HG02588 (cell line): Measurements from ENCODE around the gene SELP.

ENCODE experiments used
- ATAC-seq: cut with Tn5 transposase; IDR thresholded peaks from one replicate; pipeline ENCODE4 v1.9.1; 2021; ENCODE audit warnings: mild to moderate bottlenecking, moderate library complexity; ENCODE audit not compliant: unreplicated experiment

Gene SELP

DNA sequence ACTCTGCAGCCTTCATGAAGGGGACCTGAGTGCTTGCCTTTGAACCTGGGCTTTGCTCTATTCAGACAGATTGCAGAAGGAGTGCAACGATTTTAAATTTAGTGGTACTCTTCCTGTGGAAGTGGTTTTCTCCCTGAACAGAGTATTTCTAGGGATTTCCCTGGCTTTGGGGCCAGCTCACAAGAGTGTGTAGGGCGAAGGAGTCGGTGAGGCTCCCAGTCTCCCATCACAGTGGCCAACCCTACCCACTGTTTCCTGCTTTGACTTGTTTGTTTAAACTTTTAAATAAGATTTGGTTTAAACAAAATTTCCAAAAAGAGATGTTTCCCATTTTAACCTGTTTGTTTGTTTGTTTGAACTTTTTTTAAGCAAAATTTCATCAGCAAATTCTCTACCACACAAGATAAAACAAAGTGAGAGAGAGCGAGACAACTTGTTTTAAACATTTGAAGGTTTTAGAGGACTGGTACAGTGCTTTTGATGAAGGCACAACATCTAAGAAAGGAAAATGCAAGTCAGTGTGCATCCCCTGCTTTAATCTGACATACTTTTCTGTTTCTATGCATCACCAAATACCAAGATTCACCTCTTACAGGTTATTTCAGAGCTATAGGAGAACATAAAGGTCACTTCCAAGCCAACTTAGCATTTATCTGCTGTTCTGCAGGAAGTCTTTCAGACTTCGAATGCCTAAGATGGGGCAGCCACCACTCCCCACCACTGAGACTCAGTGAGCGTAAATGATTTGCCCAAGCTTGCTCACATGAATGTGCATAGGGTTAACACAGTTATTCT lies 6.6 kb downstream of the SELP start:
- no peak for ATAC-seq

DNA sequence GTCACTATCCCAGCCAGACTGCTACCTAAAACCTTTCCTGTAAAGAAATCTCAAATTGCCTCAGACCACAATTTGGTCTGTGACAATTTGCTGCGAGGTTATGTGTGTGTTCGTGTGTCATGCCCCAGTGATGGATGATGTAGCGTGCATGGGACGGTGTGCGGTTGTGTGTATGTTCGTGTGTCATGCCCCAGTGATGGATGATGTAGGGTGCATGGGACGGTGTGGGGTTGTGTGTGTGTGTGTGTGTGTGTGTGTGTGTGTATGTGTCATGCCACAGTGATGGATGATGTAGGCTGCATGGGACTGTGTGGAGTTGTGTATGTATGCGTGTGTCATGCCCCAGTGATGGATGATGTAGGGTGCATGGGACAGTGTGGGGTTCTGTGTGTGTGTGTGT lies 9.4 kb downstream of the SELP start:
- no peak for ATAC-seq

DNA sequence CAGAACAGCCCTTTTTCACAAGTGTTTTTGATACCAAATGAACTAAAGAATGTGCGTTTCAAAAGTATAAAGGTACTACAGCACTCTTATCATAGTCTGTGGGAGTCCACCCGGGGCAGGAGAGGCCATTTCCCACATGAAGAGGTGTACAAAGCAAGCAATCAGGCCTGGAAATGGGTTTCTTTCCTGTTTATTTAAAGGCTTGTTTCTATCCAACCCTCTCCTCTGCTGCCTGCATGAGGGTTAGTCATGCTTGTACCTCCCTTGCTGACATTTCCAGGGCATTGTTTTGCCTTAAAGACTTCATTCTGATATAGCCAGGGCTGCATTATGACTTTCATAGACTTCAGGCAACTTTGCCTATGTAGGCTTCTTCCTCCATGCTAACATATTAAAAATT lies 11.6 kb downstream of the SELP start:
- ATAC-seq: no peak

DNA sequence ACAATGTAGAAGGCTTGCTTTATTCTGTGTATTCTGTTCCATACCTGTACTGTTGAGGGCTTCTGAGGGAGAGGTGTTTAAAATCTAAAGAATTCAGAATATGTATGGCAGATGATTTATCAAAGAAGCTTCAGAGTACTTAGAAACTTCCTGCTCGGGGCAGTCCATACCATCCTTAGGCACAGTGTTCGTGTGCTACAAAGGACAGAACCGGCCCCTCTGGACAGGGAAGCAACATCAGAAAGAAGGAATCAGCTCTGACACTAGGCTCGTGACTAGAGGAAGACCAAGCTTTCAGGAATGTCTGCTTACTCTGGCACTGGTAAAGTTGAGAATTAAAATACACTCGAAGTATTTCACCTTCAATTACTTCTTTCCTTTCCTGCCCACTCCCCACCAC lies 14.1 kb downstream of the SELP start:
- ATAC-seq: no peak

DNA sequence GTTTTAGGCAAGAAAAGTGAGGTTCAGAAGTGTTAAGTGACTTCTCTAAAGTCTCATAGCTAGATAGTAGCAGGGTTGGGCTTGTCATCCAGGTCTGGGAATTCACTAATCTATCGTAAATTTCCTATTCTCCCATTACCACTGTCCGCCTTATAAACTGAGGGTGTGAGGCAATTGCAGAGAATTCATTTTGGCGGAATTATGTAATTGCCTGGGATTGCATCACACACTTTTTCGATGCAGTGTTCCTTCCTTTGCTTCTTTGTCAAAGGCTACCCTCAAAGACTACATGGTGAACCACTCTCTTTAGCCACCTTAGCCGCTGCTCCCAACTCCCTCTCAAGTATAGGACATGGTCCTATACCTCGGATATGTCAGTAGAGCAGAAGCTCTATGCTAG lies 19.1 kb downstream of the SELP start:
- no peak for ATAC-seq

DNA sequence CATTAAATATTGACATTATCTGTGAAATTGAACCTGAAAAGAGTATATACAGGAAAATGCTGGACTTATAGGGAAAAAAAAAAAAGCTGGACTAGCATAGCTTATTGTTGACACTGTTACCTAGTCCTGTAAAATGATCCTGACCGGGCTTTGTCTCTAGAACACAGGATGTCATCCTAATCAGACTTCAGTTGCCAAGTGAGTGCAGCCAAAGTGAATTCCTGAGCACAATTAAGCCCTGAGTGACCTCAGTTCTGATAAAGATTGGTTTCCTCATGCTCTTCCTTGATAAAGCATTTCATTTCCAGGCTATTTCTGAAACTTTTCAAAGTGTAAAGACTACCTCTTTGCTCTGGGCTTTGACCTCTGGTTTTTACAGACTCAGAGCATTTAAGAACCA lies 19.8 kb downstream of the SELP start:
- no peak for ATAC-seq

DNA sequence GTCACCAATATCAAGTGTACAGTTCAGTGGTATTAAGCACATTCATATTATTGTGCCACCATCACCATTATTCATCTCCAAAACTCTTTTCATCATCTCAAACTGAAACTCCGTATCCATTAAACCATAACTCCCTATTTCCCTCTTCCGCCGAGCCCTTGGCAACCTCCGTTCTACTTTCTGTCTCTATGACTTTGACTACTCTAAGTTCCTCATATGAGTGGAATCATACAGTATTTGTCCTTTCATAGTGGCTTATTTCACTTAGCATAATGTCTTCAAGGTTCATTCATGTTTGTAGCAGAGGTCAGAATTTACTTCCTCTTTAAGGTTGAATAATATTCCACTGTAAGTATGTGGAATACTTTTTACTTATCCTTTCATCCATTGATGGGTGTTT lies 21.7 kb downstream of the SELP start:
- ATAC-seq: no peak

DNA sequence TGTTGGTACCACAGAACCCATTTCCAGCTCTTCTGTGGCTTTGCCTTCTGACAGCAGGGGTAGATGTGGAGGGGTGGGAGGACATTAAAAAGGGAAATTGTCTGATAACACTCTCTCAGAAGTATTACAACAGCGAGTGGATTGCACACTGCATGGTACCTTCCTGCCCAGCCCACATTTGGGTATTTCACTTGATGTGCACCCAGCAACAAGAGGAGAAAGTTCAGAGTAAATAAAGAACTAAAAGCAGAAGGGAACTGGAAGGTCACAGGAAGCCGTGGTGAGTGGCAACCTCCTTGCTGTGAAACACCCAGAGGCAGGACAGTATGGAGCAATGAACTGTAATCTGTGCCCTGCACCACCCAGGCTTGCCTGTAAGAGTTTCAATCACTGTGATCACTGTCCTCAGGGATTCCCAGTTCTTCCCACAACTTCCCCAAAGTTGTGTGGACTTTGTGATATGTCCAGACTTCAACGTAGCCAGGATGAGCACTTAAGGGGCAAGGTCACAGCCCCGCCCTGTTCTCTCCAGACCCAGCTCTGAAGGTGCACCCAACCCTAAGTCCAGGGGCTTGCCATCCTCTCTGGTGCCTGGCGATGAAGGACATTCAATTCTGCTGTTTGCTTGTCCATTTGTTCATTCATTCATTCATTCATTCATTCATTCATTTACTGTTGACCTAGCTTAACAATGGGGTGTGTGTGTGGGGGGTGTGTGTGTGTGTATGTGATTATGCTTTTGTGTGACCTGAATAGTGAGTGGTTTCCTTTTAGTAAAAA lies 25.0 kb downstream of the SELP start:
- no peak for ATAC-seq

DNA sequence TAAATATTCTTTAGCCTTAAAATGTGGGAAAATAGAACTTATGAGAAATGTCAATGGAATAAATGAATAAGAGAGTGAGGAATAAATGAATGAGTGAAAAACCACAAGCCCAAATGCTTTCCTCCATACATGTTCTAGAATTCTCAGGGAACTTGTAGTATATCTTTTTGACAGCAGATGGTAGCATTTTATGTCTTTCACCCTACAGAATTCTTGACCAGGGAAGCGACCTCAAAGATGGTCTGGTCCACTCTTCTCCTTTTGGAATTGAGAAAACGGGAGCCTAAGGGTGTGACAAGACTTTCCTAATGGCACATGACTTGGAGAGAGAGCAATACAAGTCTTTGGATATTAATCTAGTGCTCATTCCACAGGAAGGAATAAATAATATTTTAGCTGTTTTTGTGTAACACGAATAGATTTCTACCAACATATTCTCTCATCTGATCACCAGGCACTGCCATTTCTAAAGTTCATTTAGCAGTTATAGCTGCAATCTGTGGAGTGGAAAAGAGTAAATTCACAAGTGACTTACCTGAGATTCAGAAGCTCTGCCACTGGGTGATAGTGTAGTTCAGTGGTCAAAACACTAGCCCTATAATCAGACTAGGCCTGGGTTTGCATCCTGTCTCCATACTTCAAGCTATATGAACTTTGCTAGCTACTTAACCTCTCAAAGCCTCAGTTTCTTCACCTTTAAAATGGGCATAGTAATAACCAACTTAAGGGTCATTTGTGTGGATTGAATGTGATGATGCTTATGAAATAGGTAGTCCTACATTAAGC lies 28.6 kb downstream of the SELP start:
- ATAC-seq: no peak

DNA sequence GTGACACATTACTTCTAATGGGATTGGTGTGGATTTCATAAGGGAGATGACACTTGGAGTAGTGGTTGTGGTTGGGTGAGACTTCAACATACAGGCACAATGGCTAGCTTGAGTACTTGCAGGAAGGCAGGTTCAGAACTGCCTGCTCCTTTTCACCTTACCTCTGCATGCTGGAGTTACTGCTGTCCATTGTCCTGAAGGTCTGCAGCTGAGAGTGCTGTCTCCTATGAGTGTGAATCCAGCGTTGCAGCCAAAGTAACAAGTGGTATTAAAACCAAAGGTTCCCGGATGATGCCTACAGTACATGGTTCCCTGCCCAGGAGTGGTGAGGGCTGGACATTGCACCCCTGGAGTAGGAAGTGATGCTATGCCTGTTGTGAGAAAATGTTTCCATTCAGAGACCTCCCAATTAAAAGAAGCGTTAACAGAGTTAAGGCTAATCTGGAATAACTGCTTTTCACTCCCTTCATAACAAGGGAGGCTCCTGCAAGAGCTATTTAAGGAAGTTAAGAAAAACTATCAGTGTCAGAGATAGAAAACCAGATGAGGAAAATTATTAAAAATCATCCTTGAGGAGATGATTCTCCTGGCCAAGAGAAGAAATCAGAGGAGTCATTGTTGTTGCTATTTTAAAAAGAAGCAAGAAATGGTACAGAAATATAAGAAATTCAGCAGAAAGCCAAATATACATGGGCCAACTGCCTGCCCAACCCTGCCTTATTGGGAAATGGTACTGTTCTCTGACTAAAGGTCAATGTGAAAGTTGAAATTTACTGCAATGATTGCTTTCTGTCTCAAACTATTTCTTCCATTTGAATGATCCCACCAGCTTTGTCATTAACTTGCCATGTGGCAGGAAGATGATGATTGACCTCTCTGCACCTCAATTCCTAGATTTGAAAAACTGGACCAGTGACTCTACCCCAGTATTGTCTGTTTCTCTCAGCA lies 33.9 kb downstream of the SELP start:
- ATAC-seq: no peak

DNA sequence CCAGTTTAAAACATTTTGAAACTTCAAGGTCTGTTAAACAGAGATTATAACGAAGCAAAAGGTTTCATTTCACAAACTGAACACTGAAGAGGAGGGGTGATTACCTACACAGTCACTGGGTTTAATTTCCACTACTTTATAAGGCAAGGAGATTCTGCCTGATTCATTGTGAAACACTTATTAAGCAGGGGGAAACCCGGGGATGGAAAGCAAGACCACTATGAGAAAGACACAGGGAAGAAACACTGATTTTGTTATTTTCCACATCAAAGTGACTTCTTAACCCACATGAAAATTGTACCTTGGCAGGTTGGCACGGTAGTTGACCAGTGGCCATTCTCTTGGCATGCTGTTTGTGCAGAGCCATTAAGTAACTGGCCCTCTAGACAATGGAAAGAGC lies 35.5 kb downstream of the SELP start:
- ATAC-seq: no peak

DNA sequence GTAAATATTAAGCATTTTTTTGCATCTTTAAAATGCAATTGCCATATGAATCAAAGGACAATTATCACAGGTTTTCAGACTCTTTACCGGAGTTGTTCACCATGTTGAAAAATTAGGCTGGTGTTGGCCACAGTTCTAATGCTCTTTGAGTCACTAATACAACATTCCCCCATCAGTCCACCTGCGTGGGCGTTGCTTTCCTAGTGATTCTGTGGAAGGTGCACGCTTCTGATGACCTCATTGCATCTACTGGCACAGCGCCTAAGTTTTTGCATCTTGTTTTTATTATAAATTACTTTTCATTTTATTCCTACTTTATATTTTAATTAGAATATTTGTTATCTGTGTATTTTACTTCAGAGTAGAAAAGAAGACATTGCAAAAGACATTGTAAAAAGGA lies 39.0 kb downstream of the SELP start:
- no peak for ATAC-seq

DNA sequence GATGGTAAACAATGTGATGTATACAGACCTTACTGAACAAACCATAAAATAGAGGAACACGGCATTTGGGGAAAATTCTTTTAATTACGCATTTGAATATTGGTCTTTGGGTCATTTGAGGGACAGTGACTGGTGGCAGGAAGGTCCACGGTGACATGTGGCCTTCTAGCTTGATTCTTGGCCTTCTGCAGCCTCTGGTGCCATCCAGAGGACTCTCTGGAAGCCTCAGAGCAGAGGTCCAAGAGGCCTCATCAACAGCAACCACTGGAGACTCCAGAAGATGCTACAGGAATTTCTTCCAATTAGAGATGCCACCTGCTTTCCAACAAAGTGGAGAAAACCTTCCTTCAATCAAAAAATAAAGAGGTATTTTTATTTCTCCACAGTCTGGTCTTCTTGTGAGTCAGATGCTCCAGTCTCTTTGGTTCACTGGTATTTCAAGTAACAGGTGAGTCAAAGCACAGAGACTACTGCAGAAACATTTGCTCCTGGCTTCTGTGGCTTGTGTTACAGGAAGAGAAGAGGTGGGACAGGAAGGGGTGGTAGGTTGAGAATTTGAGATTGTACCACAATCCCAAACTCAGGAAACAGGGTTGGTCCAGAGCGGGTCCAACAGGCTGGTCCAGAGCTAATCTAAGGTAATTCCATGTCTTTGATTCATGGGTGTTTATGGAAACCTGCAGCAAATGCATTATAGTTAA lies 41.0 kb downstream of the SELP start:
- no peak for ATAC-seq

DNA sequence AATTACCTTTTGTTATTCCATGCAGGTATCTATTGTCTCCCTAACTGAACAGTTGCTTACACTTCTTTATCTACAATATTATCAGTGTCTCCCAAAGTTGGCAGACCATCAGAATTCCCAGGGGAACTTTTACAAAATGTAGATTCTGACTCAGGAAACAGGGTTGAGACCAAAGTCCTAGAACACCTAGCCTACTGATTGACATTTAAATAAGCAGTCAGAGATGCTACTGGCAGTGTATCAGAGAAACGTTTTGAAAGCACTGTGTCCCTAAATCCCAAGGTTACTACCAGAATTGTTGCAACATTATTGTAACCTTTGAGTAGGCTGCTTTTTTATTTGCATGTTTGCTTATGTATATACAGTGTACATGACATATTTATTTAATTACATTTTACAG lies 41.8 kb downstream of the SELP start:
- ATAC-seq: no peak

DNA sequence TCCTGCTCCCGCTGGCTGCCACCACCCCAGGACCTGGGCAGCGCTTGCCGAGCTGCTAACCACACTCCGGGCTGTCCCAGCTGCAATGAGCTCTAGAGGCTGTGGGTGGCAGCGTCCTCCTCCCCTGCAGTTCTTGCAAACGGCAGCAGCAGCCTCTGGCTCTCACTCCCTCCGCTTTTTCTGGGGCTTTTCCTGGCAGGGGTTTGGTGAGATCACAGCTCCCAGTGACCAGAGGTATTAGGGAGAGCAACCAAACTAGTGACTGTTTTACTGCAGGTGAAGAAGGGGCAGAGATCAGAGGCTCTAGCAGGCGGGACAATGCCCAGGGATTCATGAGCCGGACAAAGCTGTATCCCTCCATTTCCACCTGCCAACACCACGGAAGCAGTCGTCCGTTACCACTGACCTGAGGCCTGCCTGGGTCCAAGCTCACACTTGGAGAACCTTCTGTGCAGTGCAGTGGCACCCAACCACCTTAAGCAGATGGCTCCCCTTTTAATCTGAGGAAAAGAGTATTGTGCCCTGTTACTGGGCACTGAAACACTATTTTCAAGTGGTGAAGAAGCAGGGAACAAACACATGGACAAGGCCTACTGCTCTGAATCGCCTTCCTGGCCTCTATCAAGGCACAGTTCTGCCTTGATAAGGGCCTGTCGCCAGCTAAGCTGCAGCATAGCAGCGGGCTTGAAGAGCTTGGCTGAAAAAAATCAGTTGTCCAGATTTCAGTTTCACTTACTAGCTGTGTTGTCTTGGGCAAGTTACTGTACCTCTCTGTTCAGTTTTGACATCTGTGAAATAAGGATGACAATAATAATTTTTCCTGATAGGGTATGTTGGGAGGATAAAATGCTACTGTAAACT lies 43.3 kb downstream of the SELP start, which contains the start of gene F5:
Gene F5, minus strand, starts transcription at position 87 of the 861 bp plus-strand sequence. CDS start 95 bp downstream, outside the sequence.
- ATAC-seq: peak; percentile 90

DNA sequence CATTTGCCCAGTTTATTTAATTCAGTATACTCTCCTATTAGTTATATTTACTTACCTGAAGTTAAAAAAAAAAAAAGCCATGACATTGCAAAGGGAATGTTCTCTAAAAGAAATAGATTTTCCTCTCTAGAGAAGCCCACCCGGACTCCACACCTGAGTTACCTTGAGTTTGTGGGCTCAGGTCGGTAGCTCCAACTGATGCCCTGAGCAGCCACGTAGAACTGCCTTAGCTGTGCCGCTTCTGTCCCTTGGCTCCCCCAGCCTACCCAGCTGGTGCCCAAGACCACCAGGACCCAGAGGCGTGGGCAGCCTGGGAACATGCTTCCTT lies 43.9 kb downstream of the SELP start:
- peak; percentile 8 for ATAC-seq

DNA sequence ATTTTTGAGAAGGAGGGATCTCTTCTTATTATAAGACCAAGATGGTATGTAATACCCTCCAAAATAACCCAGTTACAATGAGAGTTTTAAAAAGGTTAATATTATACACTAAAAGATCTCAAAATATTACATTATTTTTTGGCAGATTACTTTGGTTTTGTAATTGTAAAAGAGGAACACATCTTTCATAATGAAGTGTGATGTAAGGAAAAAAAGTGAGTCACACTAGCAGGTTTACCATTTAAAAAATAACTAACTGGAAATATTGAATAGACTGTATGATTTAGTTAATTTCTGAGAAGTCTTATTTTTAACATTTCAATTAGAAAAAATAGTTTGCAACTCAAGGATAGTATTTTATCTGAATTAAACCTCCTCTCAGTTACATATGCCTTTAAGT lies 44.7 kb downstream of the SELP start:
- no peak for ATAC-seq

DNA sequence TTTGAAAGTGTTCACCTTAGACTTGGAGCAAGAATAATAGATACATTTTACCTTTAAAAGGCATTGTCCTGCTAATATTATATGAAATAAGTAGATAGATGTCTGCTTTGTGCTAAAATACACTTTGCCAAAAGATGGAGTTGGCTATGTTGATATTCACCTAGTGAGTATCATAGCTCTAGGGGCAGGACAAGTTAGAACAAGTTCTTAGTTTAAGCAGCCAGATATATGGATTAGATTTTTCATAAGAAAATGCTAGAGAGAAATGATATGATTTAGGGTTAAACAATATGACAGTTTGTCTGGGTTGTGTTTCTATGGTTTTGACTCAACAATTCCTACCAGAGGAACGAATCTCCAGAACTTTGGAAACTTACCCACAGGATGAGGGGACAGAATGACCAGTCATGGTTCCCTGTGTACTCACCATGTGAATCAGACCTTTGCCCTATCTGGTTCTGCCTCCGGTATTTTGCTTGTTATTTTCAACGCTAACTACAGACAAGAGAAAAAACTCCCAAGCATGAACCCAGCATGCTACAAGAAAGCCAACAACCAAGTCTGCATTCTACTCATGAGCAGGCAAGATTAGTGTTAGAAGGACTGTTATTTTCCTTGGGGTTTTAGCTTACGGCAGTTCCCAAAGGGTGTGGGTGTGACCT lies 45.3 kb downstream of the SELP start:
- no peak for ATAC-seq
